HepG2 (cell line): ENCODE data around the gene AP3B2. TPM values are rescaled to one million over a fixed set of nuclear protein-coding genes. Genes with fewer than 3 reads are reported as not detected.

Experiments
- ATAC-seq: fragments of 200-7000 bp; cut with Tn5 transposase; 3 replicates; pipeline ENCODE4 v1.9.1; 2020; ENCODE audit warnings: mild to moderate bottlenecking, moderate library complexity
- BruUV-seq: library from RNA; stranded (reverse); fragments of 400-500 nt; replicated peaks from 2 replicates; lab custom pipeline; 2021; lab: Mats Ljungman, UMichigan
- CTCF ChIA-PET: fragments of 300-600 bp; formaldehyde crosslinking; extraction: SDS; loops from one replicate; lab custom pipeline; 2021; ENCODE audit warnings: low total read pairs, inconsistent platforms, low intra/inter-chr PET ratio; lab: Yijun Ruan, JAX
- POLR2A ChIA-PET: fragments of 350-600 bp; sonication (Branson Sonifier 250); formaldehyde crosslinking; loops from one replicate; lab custom pipeline; 2020; ENCODE audit warnings: antibody characterized with exemption, inconsistent platforms; lab: Yijun Ruan, JAX
- DNase-seq: peaks from one replicate; pipeline ENCODE4 v3.0.0-alpha.2; 2015; ENCODE audit warnings: low spot score
- FAIRE-seq: peaks from 3 replicates; lab custom pipeline; 2011; peaks lifted over from hg19 to GRCh38; lab: Jason Lieb, UNC
- H2AFZ ChIP-seq: one replicate; pipeline ENCODE4 v1.6.1; 2011; ENCODE audit warnings: low read length, inconsistent platforms
- H3K27ac ChIP-seq: fragments of 300-600 bp; 3 replicates; pipeline ENCODE4 v1.8.0; 2011; ENCODE audit warnings: mixed run types, mild to moderate bottlenecking, mixed read lengths, low read length, inconsistent platforms; ENCODE audit not compliant: insufficient read depth; ENCODE audit errors: extremely low read length
- H3K27me3 ChIP-seq, 2 experiments: fragments of 200-600 bp in 1 of 2; 2 replicates in 1 of 2; 3 replicates in 1 of 2; pipeline versions ENCODE4 v1.6.0 to v1.8.0; 2011; ENCODE audit warnings: low read length in 2 of 2, mild to moderate bottlenecking in 2 of 2, moderate library complexity in 2 of 2, inconsistent platforms in 1 of 2; ENCODE audit not compliant: insufficient read depth in 2 of 2, control insufficient read depth in 1 of 2
- H3K36me3 ChIP-seq, 2 experiments: fragments of 200-600 bp in 1 of 2; replicated peaks in 1 of 2; 2 replicates in 1 of 2; 3 replicates in 1 of 2; pipeline versions ENCODE4 v1.5.1 to v1.8.0; 2011; ENCODE audit warnings: low read length in 2 of 2, inconsistent platforms in 1 of 2; ENCODE audit not compliant: insufficient read depth in 2 of 2, control insufficient read depth in 1 of 2
- H3K4me1 ChIP-seq: 2 replicates; pipeline ENCODE4 v1.5.1; 2012; ENCODE audit warnings: low read length, inconsistent platforms; ENCODE audit not compliant: insufficient read depth
- H3K4me2 ChIP-seq: 2 replicates; pipeline ENCODE4 v1.6.0; 2011; ENCODE audit warnings: low read depth, low read length, inconsistent platforms
- H3K4me3 ChIP-seq, 3 experiments: fragments of 200-600 bp in 1 of 3; sonication (generic), shearing (Covaris generic) in 1 of 3; replicated peaks in 1 of 3; 2 replicates each; pipeline ENCODE4 v1.5.1; 2011 to 2016; ENCODE audit warnings: low read length in 3 of 3, inconsistent platforms in 2 of 3, low read depth in 2 of 3, mild to moderate bottlenecking in 2 of 3, control low read depth in 1 of 3, mixed read lengths in 1 of 3; ENCODE audit not compliant: insufficient read depth in 1 of 3
- H3K79me2 ChIP-seq: one replicate; pipeline ENCODE4 v1.6.1; 2011; ENCODE audit warnings: low read length, inconsistent platforms; ENCODE audit not compliant: insufficient read depth
- H3K9ac ChIP-seq: 2 replicates; pipeline ENCODE4 v1.6.0; 2011; ENCODE audit warnings: mild to moderate bottlenecking, low read depth, low read length, inconsistent platforms; ENCODE audit not compliant: insufficient read depth
- H3K9me3 ChIP-seq: 2 replicates; pipeline ENCODE4 v1.5.1; 2012; ENCODE audit warnings: mild to moderate bottlenecking, low read length
- H4K20me1 ChIP-seq: 2 replicates; pipeline ENCODE4 v1.6.0; 2011; ENCODE audit warnings: inconsistent platforms, mild to moderate bottlenecking, low read length, moderate library complexity; ENCODE audit not compliant: insufficient read depth
- KLF6 ChIP-seq: IDR thresholded peaks from 2 replicates; pipeline ENCODE4 v1.8.0; 2016; ENCODE audit warnings: missing biosample characterization, missing genetic modification reagents
- PLSCR1 ChIP-seq: sonication (generic); formaldehyde crosslinking; IDR thresholded peaks from 2 replicates; pipeline ENCODE4 v1.5.0; 2020; ENCODE audit warnings: missing genetic modification reagents, mild to moderate bottlenecking, borderline replicate concordance
- ZFYVE20 ChIP-seq: sonication (generic); formaldehyde crosslinking; IDR thresholded peaks from 2 replicates; pipeline ENCODE4 v1.8.0; 2023; ENCODE audit warnings: low read depth, mild to moderate bottlenecking, moderate library complexity, missing genetic modification reagents, borderline replicate concordance
- ZNF629 ChIP-seq: sonication (generic); formaldehyde crosslinking; conservative IDR thresholded peaks from 2 replicates; pipeline ENCODE4 v1.5.0; 2020; ENCODE audit warnings: missing genetic modification reagents
- ZNF772 ChIP-seq: sonication (generic); formaldehyde crosslinking; IDR thresholded peaks from 2 replicates; pipeline ENCODE4 v1.5.0; 2020; ENCODE audit warnings: mild to moderate bottlenecking, missing genetic modification reagents
- ZSCAN20 ChIP-seq: sonication (generic); formaldehyde crosslinking; IDR thresholded peaks from 2 replicates; pipeline ENCODE4 v1.4.0; 2020; ENCODE audit warnings: missing genetic modification reagents, mild to moderate bottlenecking, borderline replicate concordance
- ZZZ3 ChIP-seq: sonication (generic); formaldehyde crosslinking; IDR thresholded peaks from 2 replicates; pipeline ENCODE4 v1.4.0; 2020; ENCODE audit warnings: missing genetic modification reagents, mild to moderate bottlenecking, borderline replicate concordance
- WGBS: methylation state at CpG from one replicate; pipeline ENCODE4 v1.1.6; 2017; ENCODE audit warnings: low lambda C conversion rate; 5-methylcytosine and 5-hydroxymethylcytosine counted together
- in situ Hi-C: cut with HindIII; loops from 2 replicates; pipeline ENCODE4 v1.10.0; 2017; ENCODE audit warnings: low pct_unique_long_range_greater_than_20kb; ENCODE audit not compliant: extremely low pct_ligation_motif_present
- intact Hi-C: fragments of 100-400 bp; cut with micrococcal nuclease; formaldehyde crosslinking; loops from one replicate; pipeline ENCODE4 v1.10.0; 2022; ENCODE audit not compliant: unreplicated experiment
- polyA plus RNA-seq, 8 experiments: library from polyadenylated mRNA; depleted of rRNA in 3 of 8; stranded (reverse) in 7 of 8; unstranded in 1 of 8; fragments of >200 nt; fragmentation: Illumina TruSeq in 4 of 8; extraction: Trizol in 4 of 8; gene quantifications; 2 replicates each; pipeline versions ENCODE4 v1.2.1 to v1.2.3, GENCODE V29; 2011 to 2016; ENCODE audit warnings: low read depth in 4 of 8, missing spikeins in 1 of 8, mixed read lengths in 1 of 8; ENCODE audit not compliant: insufficient read depth in 1 of 8
- total RNA-seq, 5 experiments: library from RNA; depleted of rRNA; stranded (reverse); fragments of >200 nt; fragmentation: Illumina TruSeq; extraction: Trizol; gene quantifications; 2 replicates each; pipeline ENCODE4 v1.2.3, GENCODE V29; 2016; ENCODE audit warnings: low read depth in 1 of 5
- TF ChIP-seq, protein P1 (sequence below): sonication (generic); formaldehyde crosslinking; IDR thresholded peaks from 2 replicates; pipeline ENCODE4 v1.8.0; 2022; ENCODE audit warnings: mild to moderate bottlenecking, missing genetic modification reagents; ENCODE audit not compliant: insufficient replicate concordance
- TF ChIP-seq, protein P2 (sequence below): sonication (generic); formaldehyde crosslinking; IDR thresholded peaks from 2 replicates; pipeline ENCODE4 v1.4.0; 2020; ENCODE audit warnings: mild to moderate bottlenecking, missing genetic modification reagents
- TF ChIP-seq, protein P3 (sequence below): IDR thresholded peaks from 2 replicates; pipeline ENCODE4 v1.6.1; 2016; ENCODE audit warnings: missing genetic modification reagents, missing compliant biosample characterization

Gene AP3B2
- total and polyA plus RNA-seq, 2 of the 13 experiments (the other 11 are each of a cell fraction or from before 2014, with no cell fraction given), result not detected

DNA sequence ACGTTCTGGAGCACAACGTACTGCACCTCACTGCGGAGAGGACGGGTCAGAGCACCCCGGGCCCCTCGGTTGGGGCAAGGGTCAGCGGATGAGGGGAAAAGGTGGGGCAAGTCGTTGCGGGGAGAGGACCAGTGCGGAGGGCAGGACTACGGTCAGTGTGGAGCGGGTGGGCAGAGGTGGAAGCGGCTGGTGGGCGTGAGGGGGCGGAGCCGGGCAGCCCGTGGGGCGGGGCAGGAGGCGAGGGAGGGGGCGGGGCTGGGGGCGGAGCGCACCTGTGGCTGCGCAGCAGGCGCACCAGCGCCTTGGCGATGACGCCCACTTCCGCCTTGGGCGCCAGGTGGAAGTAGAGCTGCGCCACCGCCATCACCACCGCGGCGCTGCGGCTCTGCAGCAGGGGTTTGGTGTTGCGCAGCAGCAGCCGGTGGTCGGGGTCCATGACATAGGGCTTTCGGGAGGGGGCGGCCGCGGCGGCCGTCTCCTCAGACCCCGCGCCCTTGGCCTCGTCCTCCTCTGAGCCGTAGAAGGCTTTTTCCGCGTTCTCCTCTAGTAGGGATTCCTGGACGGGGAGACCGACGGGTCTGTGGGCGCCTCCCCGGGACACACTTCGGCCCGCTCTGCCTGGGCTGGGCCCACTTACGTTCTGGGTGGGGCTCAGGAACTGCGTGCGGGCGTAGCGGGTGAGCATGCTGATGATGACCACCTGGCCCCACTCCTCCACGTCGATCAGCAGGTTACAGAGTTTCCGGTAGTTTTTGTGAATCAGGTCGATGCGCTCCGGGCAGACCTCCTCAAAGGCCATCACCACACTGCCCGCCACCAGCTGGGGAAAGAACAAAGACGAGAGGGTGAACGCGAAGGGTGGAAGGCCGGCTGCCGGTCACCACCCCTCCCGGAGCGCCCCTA, 29.2 kb downstream of the AP3B2 start:
- no peak for ATAC-seq
- WGBS, result 34% methylated on average over 23 of the region's 76 CpGs
- intact Hi-C loops, result no loop called here
- TF ChIP-seq ZNF629 (CRISPR knock-in tag) (no peak), ZFYVE20 (no peak), ZZZ3 (CRISPR knock-in tag) (no peak), ZSCAN20 (CRISPR knock-in tag) (no peak), ZNF772 (CRISPR knock-in tag) (no peak), PLSCR1 (no peak), KLF6 (no peak)
- TF ChIP-seq, protein P1, sequence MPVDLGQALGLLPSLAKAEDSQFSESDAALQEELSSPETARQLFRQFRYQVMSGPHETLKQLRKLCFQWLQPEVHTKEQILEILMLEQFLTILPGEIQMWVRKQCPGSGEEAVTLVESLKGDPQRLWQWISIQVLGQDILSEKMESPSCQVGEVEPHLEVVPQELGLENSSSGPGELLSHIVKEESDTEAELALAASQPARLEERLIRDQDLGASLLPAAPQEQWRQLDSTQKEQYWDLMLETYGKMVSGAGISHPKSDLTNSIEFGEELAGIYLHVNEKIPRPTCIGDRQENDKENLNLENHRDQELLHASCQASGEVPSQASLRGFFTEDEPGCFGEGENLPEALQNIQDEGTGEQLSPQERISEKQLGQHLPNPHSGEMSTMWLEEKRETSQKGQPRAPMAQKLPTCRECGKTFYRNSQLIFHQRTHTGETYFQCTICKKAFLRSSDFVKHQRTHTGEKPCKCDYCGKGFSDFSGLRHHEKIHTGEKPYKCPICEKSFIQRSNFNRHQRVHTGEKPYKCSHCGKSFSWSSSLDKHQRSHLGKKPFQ (CRISPR knock-in tag), result no peak
- TF ChIP-seq, protein P2, sequence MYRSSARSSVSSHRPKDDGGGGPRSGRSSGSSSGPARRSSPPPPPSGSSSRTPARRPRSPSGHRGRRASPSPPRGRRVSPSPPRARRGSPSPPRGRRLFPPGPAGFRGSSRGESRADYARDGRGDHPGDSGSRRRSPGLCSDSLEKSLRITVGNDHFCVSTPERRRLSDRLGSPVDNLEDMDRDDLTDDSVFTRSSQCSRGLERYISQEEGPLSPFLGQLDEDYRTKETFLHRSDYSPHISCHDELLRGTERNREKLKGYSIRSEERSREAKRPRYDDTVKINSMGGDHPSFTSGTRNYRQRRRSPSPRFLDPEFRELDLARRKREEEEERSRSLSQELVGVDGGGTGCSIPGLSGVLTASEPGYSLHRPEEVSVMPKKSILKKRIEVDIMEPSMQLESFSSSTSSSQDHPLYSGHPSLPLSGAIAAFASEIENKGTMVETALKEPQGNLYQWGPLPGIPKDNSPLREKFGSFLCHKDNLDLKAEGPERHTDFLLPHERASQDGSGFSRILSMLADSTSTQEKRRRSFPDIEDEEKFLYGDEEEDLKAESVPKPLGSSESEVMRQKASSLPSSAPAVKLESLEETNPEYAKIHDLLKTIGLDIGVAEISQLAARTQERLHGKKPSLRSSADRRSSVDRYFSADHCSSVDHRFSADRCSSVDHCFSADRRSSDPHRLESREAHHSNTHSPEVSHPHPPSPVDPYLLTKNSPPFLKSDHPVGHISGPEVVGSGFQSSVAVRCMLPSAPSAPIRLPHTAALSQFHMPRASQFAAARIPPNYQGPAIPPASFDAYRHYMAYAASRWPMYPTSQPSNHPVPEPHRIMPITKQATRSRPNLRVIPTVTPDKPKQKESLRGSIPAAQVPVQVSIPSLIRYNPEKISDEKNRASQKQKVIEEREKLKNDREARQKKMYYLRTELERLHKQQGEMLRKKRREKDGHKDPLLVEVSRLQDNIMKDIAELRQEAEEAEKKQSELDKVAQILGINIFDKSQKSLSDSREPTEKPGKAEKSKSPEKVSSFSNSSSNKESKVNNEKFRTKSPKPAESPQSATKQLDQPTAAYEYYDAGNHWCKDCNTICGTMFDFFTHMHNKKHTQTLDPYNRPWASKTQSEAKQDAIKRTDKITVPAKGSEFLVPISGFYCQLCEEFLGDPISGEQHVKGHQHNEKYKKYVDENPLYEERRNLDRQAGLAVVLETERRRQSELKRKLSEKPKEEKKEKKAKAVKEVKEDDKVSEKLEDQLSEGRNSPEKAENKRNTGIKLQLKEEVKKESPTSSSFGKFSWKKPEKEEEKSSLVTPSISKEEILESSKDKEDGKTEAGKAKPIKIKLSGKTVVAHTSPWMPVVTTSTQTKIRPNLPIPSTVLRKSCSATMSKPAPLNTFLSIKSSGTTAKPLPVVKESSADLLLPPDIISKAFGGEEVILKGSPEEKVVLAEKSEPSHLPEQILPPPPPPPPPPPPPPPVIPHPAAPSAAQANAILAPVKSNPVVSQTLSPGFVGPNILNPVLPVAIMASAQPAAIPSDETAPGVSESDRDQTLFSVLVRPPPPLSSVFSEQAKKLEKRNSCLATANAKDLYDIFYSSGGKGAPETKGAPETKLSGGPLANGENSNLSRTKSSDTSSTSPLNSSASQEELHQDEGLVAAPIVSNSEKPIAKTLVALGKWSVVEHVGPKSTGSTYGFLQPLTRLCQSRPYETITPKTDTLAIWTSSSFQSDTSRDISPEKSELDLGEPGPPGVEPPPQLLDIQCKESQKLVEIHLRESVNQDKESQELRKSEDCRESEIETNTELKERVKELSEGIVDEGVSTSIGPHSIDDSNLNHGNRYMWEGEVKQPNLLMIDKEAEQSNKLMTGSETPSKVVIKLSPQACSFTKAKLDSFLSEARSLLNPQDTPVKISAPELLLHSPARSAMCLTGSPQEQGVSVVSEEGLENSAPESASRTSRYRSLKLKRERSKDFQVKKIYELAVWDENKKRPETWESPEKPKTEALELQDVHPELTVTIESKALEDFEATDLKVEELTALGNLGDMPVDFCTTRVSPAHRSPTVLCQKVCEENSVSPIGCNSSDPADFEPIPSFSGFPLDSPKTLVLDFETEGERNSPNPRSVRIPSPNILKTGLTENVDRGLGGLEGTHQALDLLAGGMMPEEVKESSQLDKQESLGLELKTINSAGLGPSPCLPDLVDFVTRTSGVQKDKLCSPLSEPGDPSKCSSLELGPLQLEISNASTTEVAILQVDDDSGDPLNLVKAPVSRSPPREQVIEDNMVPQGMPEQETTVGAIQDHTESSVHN, result no peak
- TF ChIP-seq, protein P3, sequence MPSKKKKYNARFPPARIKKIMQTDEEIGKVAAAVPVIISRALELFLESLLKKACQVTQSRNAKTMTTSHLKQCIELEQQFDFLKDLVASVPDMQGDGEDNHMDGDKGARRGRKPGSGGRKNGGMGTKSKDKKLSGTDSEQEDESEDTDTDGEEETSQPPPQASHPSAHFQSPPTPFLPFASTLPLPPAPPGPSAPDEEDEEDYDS (CRISPR knock-in tag), result no peak

More for the DNA sequence above, 29.2 kb downstream of the AP3B2 start:
- in situ Hi-C loops, result no loop called here
- no peak overlapping the region for H2AFZ ChIP-seq
- H3K9me3 ChIP-seq, result no peaks in the 10 kb centered on the region
- no peaks in the 10 kb centered on the region for H3K36me3 ChIP-seq
- no peaks in the 10 kb centered on the region for H4K20me1 ChIP-seq
- H3K9ac ChIP-seq, result no peak overlapping the region
- no peak overlapping the region for H3K27ac ChIP-seq
- H3K79me2 ChIP-seq, result no peaks in the 10 kb centered on the region
- H3K4me3 ChIP-seq, result no peak overlapping the region
- no peak overlapping the region for H3K4me2 ChIP-seq
- no TSS peak for BruUV-seq
- ChIA-PET POLR2A (no interaction called here), CTCF (no interaction called here)
- DNase-seq (no peak), FAIRE-seq (no peak)
- H3K4me1 ChIP-seq, result no peaks in the 10 kb centered on the region
- peaks cover 0 to 20% of the 10 kb centered on the region in 2 experiments; a peak in 3 of 5 replicates for H3K27me3 ChIP-seq
